A673 (cell line): ENCODE data around the gene DENND2D. TPM values are rescaled to one million over a fixed set of nuclear protein-coding genes. Genes with fewer than 3 reads are reported as not detected.

Source experiments
- BruUV-seq: library from RNA; stranded (reverse); fragments of 400-500 nt; replicated peaks from 2 replicates; lab custom pipeline; 2021; lab: Mats Ljungman, UMichigan
- CTCF ChIA-PET: fragments of 300-600 bp; sonication (Branson Sonifier 250); formaldehyde crosslinking; loops from one replicate; lab custom pipeline; 2022; ENCODE audit warnings: antibody characterized with exemption; lab: Charles Lee
- POLR2A ChIA-PET: fragments of 300-600 bp; sonication (Branson Sonifier 250); formaldehyde crosslinking; loops from one replicate; lab custom pipeline; 2022; ENCODE audit warnings: antibody characterized with exemption; ENCODE audit not compliant: low non-redundant PET; lab: Charles Lee
- DNase-seq: peaks from one replicate; pipeline ENCODE4 v3.0.0-alpha.2; 2015; ENCODE audit warnings: low spot score
- H3K27ac ChIP-seq: fragments of 200-600 bp; sonication (generic); 2 replicates; pipeline ENCODE4 v1.5.1; 2016; ENCODE audit warnings: mixed run types, low read depth, mild to moderate bottlenecking, mixed read lengths, antibody characterized with exemption, low read length; ENCODE audit not compliant: poor library complexity, severe bottlenecking
- H3K27me3 ChIP-seq: fragments of 200-600 bp; sonication (generic); replicated peaks from 2 replicates; pipeline ENCODE4 v1.6.1; 2017; ENCODE audit warnings: mixed run types, low read depth, mild to moderate bottlenecking, mixed read lengths, antibody characterized with exemption, low read length; ENCODE audit not compliant: insufficient read depth, poor library complexity
- H3K36me3 ChIP-seq: fragments of 200-600 bp; sonication (generic); 2 replicates; pipeline ENCODE4 v1.6.1; 2016; ENCODE audit warnings: mixed run types, mild to moderate bottlenecking, mixed read lengths, antibody characterized with exemption, low read length; ENCODE audit not compliant: insufficient read depth, poor library complexity, severe bottlenecking
- H3K4me1 ChIP-seq: fragments of 200-600 bp; sonication (generic); 2 replicates; pipeline ENCODE4 v1.6.1; 2017; ENCODE audit warnings: mixed run types, mild to moderate bottlenecking, mixed read lengths, antibody characterized with exemption, low read length; ENCODE audit not compliant: insufficient read depth, poor library complexity, severe bottlenecking
- H3K4me3 ChIP-seq: fragments of 200-600 bp; sonication (generic); 2 replicates; pipeline ENCODE4 v1.5.1; 2016; ENCODE audit warnings: low read depth, mixed run types, mild to moderate bottlenecking, mixed read lengths, low read length; ENCODE audit not compliant: poor library complexity, severe bottlenecking
- H3K9me3 ChIP-seq: fragments of 200-600 bp; sonication (generic); 2 replicates; pipeline ENCODE4 v1.6.1; 2016; ENCODE audit warnings: mixed run types, low read depth, mild to moderate bottlenecking, mixed read lengths, antibody characterized with exemption, low read length; ENCODE audit not compliant: poor library complexity, severe bottlenecking
- CTCF ChIP-seq: fragments of 300-800, 200-600 bp; sonication (generic); conservative IDR thresholded peaks from 2 replicates; pipeline ENCODE4 v1.5.1; 2017; ENCODE audit warnings: low read depth, mild to moderate bottlenecking, antibody characterized with exemption, low read length, moderate library complexity, mixed read lengths
- EZH2 ChIP-seq: fragments of 200-600 bp; sonication (generic); IDR thresholded peaks from 2 replicates; pipeline ENCODE4 v1.6.1; 2017; ENCODE audit warnings: borderline replicate concordance, low read depth, mild to moderate bottlenecking, mixed read lengths, antibody characterized with exemption, low read length; ENCODE audit not compliant: poor library complexity, severe bottlenecking
- intact Hi-C: fragments of 100-400 bp; cut with micrococcal nuclease; formaldehyde crosslinking; loops from one replicate; pipeline ENCODE4 v1.10.0; 2022; ENCODE audit not compliant: unreplicated experiment
- total RNA-seq: library from RNA; stranded (reverse); gene quantifications from 2 replicates; pipeline ENCODE4 v1.2.3, GENCODE V29; 2021

Gene DENND2D
- total RNA-seq, 1 experiment from 2014 or later, result not detected

- TF ChIP-seq CTCF, result no peak
- TF ChIP-seq EZH2, result no peak
- Histone ChIP-seq H3K27ac (no peak overlapping the region), H3K27me3 (peaks cover 50% of the 10 kb centered on the region), H3K9me3 (no peaks in the 10 kb centered on the region), H3K36me3 (no peaks in the 10 kb centered on the region), H3K4me1 (no peaks in the 10 kb centered on the region), H3K4me3 (no peak overlapping the region)
- ChIA-PET CTCF (no interaction called here), POLR2A (no interaction called here)
- no TSS peak for BruUV-seq
- intact Hi-C loops, result no loop called here
- DNase-seq, result no peak
These were observed 2.5 kb upstream of the DENND2D start for GRCh38 chr1:111202707-111203623.

GRCh38 chr1:111202366-111202706 is 1.9 kb upstream of the DENND2D start:
- Histone ChIP-seq H3K9me3 (no peaks in the 10 kb centered on the region), H3K27ac (no peak overlapping the region), H3K27me3 (peaks cover 43% of the 10 kb centered on the region), H3K4me3 (no peak overlapping the region), H3K4me1 (no peaks in the 10 kb centered on the region), H3K36me3 (no peaks in the 10 kb centered on the region)
- BruUV-seq, result no TSS peak
- ChIA-PET POLR2A (no interaction called here), CTCF (no interaction called here)
- no peak for TF ChIP-seq EZH2
- TF ChIP-seq CTCF, result no peak
- DNase-seq, result no peak
- intact Hi-C loops, result no loop called here

- DNase-seq, result no peak
- CTCF ChIA-PET, result no interaction called here
- Histone ChIP-seq H3K4me3 (no peak overlapping the region), H3K27me3 (peaks cover 37% of the 10 kb centered on the region), H3K36me3 (no peaks in the 10 kb centered on the region), H3K4me1 (no peaks in the 10 kb centered on the region), H3K27ac (no peak overlapping the region), H3K9me3 (no peaks in the 10 kb centered on the region)
- intact Hi-C loops, result no loop called here
- POLR2A ChIA-PET, result no interaction called here
- BruUV-seq, result no TSS peak
- no peak for TF ChIP-seq CTCF
- TF ChIP-seq EZH2, result no peak
These were observed 1.0 kb upstream of the DENND2D start for GRCh38 chr1:111201275-111202090.
